A549 treated with Mapracorat at 1 μM for 4 hours (cell line): ENCODE data around the gene SRP68. TPM values are rescaled to one million over a fixed set of nuclear protein-coding genes. Genes with fewer than 3 reads are reported as not detected.

Source experiments
- total RNA-seq: library from RNA; stranded (reverse); fragments of 200-300 nt; extraction: Qiagen RNA extraction; gene quantifications from 5 replicates; pipeline ENCODE4 v1.2.3, GENCODE V29; 2022

Gene SRP68
- total RNA-seq, result 76.1 to 80.1 TPM (median 78.6 TPM) in 5 replicates

DNA sequence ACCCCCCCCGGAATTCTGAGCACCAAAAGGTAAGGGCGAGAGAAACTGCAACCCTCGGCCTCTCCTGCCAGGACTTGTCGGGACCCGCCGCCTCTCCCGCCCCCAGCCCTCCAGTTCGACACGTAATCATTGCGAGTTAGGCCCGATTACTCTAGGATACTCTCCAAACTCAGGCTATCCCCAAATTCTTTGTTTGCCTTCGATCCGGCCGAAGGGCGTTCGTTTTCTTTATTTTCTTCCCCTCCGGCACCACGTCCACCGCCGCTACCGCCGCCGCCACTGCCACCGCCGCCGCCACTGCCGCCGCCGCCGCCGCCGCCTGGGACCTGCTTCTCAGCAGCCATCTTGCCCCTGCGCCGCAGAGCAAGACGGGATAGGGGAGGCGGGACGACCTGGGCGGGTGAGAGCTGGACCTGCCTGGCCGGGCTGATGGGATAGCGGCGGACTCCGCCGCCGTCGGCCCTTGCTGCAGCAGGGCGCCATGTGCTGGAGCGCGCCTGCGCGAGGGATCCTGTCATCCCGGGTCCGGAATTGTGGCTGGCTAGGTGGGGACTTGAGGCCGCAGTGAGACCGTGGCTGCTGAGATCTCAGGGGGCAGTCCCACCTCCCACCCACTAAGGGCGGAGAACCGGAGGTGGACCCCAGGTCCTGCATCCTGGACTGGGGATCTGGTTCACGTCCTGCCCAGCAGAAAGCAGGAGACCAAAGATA lies at the start of gene SRP68:
TSS of gene SRP68 (minus strand) at position 370 of the 711 bp plus-strand sequence. CDS start at position 344, 26 bp downstream.

DNA sequence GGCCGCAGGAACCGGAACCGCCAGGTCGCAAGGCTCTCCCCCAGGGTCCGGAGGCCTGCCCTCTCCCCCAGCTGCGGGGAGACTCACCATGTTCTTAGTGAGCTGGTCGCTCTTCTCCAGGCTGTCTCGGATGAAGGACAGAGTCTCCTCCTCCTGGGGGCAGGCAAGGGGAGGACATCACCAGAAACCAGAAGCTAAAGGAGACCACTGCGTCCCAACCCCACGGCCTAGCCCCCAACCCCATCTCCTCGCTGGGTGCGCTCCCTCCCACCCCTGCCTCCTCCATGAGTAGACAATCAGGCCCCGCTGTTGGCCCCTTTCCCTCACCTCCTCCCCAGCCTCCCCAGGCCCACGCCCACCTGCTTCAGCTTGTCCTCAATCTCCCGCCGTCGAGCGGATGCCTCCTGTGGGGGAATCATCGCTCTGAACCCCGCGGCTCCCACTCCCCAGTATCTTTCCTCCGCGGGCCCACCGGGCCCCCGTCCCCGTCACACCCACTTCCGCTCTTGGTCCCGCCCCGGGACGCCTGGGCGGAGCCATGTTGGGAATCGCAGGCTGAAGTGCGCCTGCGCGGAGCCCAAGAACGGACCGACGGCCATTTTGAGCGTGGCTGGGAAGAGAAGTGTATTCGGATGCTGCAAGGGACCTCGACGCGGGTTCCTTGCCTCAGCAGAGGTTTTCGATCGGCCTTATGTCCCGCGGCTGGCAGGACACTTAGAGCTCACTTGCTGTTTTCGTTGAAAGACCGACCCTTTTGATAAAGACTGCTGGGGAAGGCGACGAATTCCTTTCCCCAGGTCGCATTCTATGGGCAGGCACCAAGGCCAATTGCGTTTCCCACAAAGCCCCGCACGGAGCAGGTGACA lies 31.2 kb upstream of the SRP68 start, which contains the start of gene EXOC7:
TSS of gene EXOC7 (minus strand) at position 514 of the 866 bp plus-strand sequence. CDS start at position 419, 95 bp downstream.

DNA sequence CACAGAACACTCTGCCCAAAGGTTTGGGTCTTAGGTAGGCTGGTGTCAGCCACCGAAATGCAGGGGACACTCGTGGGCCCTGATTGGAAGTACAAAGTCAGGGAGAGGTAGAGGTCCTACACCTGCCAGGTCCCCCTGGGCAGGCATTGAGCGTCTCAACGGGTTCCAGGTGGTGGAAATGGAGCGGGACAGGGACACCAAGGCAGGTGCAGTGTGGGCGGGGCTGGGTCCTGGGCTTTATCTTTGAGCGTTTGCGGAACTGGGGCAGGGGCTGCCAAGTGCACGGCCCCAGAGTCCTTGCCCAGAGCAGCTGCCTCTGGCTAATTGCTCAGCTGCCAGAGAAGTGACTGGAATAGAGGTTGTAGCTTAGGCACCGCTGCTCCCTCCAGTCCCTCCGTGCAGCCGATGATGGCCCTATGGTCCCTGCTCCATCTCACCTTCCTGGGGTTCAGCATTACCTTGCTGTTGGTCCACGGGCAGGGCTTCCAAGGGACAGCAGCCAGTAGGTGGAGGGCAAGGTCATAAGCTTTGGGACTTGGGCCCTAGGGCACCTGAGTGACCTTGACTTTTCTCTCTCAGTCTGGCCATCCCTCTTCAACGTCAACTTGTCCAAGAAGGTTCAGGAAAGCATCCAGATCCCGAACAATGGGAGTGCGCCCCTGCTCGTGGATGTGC lies 6.7 kb upstream of the SRP68 start, which contains the start of gene ZACN:
TSS of gene ZACN (plus strand) at position 323 of the 675 bp plus-strand sequence. CDS start at position 406, 83 bp downstream.

DNA sequence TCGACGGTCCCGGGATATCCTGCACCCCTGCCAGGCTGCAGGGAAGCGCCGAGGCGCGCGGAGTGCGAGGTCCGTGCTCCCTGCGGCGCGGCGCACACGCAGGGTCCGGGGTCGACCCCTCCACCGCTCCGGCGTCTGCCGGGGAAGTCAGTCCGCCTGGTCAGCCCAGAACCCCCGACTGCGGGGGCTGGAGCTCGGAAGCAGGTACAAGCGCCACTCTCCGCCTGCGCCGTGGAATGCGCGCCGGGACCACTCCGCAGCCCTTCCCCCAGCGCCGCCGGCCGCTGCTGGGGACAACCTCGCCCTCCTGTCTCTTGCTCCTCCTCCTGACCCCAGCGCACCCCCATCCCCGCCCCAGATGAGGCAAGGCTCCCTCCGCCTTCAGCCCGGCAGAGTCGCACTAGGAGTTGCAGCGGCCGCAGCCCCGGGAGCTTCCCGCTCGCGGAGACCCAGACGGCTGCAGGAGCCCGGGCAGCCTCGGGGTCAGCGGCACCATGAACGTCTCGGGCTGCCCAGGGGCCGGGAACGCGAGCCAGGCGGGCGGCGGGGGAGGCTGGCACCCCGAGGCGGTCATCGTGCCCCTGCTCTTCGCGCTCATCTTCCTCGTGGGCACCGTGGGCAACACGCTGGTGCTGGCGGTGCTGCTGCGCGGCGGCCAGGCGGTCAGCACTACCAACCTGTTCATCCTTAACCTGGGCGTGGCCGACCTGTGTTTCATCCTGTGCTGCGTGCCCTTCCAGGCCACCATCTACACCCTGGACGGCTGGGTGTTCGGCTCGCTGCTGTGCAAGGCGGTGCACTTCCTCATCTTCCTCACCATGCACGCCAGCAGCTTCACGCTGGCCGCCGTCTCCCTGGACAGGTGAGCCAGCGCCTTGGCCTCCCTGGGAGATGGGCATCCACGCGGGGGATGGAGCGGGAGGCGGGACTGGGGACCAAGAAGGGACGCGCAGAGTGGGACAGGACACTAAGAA lies 2.4 kb upstream of the SRP68 start, which contains the start of gene GALR2:
TSS of gene GALR2 (plus strand) at position 392 of the 974 bp plus-strand sequence. CDS start at position 495, 103 bp downstream.

DNA sequence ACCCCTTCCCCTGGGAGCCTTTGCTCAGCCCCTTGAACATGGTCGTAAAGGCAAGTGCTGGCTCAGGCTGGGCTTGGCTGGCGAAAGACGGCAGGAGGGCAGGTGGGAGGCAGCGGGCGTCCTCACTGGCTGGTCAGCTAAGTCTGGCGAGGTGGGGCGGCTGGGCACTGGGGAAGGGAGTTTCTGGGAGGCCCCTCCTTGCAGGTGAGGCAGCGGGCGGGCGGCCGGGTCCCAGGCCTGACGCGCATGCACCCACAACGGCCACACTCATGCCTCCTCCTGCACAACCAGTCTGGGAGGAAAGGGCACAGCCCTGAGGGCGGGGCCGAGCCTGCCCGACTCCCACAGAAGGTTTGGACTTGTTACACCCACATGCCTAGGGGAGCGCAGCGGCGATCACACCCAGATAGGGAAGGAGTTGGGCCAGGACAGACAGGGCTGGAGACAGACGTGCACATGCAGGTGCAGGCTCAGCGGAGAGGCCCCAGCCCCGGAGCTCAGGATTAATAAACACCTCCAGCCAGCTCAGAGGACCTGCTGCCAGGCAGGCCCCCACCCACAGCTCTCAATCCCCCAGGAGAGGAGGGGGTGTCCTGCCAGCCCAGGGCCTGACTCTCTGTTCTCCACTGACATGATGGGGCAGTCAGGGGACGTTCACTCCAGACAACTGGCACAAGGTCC lies 45.0 kb downstream of the SRP68 start, which contains the start of gene EVPL:
TSS of gene EVPL (minus strand) at position 148 of the 681 bp plus-strand sequence. CDS start at position 40, 108 bp downstream.

DNA sequence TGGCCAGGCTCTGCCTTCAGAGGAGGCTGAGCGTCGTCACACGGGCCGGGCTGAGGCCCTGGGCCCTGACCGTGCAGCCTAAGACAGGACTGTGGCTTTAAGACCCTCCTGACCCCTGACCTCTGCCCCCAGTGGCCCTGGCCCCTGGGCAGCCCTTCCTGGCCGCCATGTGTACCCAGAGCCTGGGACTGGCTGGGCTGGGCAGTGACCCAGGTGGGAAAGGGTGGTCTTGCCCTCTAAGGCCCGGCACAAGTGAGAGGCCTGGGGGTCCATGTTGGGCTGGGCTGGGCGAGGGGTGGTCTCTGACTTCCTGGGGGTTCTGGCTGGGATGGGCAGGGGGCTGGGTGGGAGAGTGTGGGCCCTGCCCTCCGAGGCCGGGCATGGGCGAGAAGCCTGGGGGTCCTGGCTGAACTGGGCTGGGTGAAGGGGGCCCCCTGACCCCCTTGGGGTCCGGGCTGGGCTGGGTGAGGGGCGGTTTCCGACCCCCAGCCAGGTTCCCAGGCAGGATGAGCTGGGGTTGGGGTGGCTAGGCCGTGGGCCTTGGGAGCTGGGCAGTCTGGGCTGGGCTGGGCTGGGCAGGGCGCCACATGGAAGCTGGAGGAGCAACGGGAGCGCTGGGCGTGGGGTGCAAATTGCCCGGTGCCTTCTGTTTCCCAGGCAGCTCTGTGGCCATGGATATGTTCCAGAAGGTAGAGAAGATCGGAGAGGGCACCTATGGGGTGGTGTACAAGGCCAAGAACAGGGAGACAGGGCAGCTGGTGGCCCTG lies 71.4 kb downstream of the SRP68 start, which contains the start of gene CDK3:
TSS of gene CDK3 (plus strand) at position 101 of the 767 bp plus-strand sequence. CDS start at position 672, 571 bp downstream.

Other genes starting within 250 kb of the SRP68 start
- 2.8 to 6.6 TPM (median 6.2 TPM) in 5 replicates for gene UNC13D, start 228.1 kb downstream of the SRP68 start, total RNA-seq
- 79.2 to 91.0 TPM (median 85.9 TPM) in 5 replicates for gene WBP2, start 217.2 kb downstream of the SRP68 start, total RNA-seq
- gene TRIM47, start 193.9 kb downstream of the SRP68 start, total RNA-seq, result 137 to 190 TPM (median 173 TPM) in 5 replicates
- 27.9 to 41.7 TPM (median 38.6 TPM) in 5 replicates for gene TRIM65, start 175.6 kb downstream of the SRP68 start, total RNA-seq
- gene MRPL38, start 167.6 kb downstream of the SRP68 start, total RNA-seq, result 82.5 to 130 TPM (median 123 TPM) in 5 replicates
- 5.1 to 9.4 TPM (median 8.9 TPM) in 5 replicates for gene FBF1, start 131.5 kb downstream of the SRP68 start, total RNA-seq
- gene ACOX1, start 93.4 kb downstream of the SRP68 start, total RNA-seq, result 13.5 to 18.4 TPM (median 16.6 TPM) in 5 replicates
- gene TEN1, start 93.3 kb downstream of the SRP68 start, total RNA-seq, result 20.6 to 26.5 TPM (median 25.5 TPM) in 5 replicates
- gene CDK3, start 71.7 kb downstream of the SRP68 start, total RNA-seq, result 4.2 to 6.2 TPM (median 4.7 TPM) in 5 replicates
- gene EVPL, start 45.2 kb downstream of the SRP68 start, total RNA-seq, result 15.7 to 21.0 TPM (median 16.7 TPM) in 5 replicates
- 0.54 to 2.1 TPM (median 1.8 TPM) in 5 replicates for gene GALR2, start 2.3 kb upstream of the SRP68 start, total RNA-seq
- 0.10 to 0.36 TPM (median 0.22 TPM) in 5 replicates for gene ZACN, start 6.7 kb upstream of the SRP68 start, total RNA-seq
- 53.7 to 67.5 TPM (median 64.7 TPM) in 5 replicates for gene EXOC7, start 31.3 kb upstream of the SRP68 start, total RNA-seq
- 0.41 to 0.80 TPM (median 0.70 TPM) in 5 replicates for gene FOXJ1, start 68.7 kb upstream of the SRP68 start, total RNA-seq
- gene RNF157, start 168.0 kb upstream of the SRP68 start, total RNA-seq, result 6.4 to 9.5 TPM (median 7.3 TPM) in 5 replicates
- 76.2 to 129 TPM (median 117 TPM) in 5 replicates for gene UBALD2, start 192.8 kb upstream of the SRP68 start, total RNA-seq
- gene QRICH2, start 235.8 kb upstream of the SRP68 start, total RNA-seq, result 0.45 to 1.5 TPM (median 1.2 TPM) in 5 replicates